ENCODE measurements around the gene NCKAP5. TPM values are rescaled to one million over a fixed set of nuclear protein-coding genes. Genes with fewer than 3 reads are reported as not detected.

Gene NCKAP5
- total RNA-seq, 4 donors from 2014 or later, result 0.03 to 0.55 (median 0.33) TPM

- TF ChIP-seq CTCF (IDR thresholded peaks at IDR 0.05 in 4 of 5, conservative IDR thresholded peaks at IDR 0.05 in 1 of 5) (no peak), POLR2A (IDR thresholded peaks at IDR 0.05) (no peak)
- Histone ChIP-seq H3K36me3 (no peaks in the 10 kb centered on the region), H3K27me3 (no peaks in the 10 kb centered on the region), H3K4me3 (no peak overlapping the region), H3K9me3 (no peaks in the 10 kb centered on the region), H3K4me1 (peaks cover 6 to 8% of the 10 kb centered on the region in 2 donors), H3K27ac (no peak overlapping the region)
- ATAC-seq (no peak), DNase-seq (no peak)
- intact Hi-C loops (cut with DNase I; ENCODE audit: low total_unique reads) (no loop called here), in situ Hi-C loops (cut with MboI; ENCODE audit: low sequenced_read_pairs in 4 of 4) (no loop called here)
These were observed 320.0 kb downstream of the NCKAP5 start for GRCh38 chr2:133248264-133248663.

GRCh38 chr2:133247631-133248030 is 320.6 kb downstream of the NCKAP5 start:
- in situ Hi-C loops (cut with MboI; ENCODE audit: low sequenced_read_pairs in 4 of 4) (no loop called here), intact Hi-C loops (cut with DNase I; ENCODE audit: low total_unique reads) (no loop called here)
- H3K4me1 ChIP-seq, result peaks cover 6 to 8% of the 10 kb centered on the region in 2 donors
- H3K27me3 ChIP-seq, result no peaks in the 10 kb centered on the region
- H3K9me3 ChIP-seq, result no peaks in the 10 kb centered on the region
- ATAC-seq (no peak), DNase-seq (no peak)
- H3K4me3 ChIP-seq, result no peak overlapping the region
- no peaks in the 10 kb centered on the region for H3K36me3 ChIP-seq
- H3K27ac ChIP-seq, result no peak overlapping the region
- TF ChIP-seq CTCF (IDR thresholded peaks at IDR 0.05 in 4 of 5, conservative IDR thresholded peaks at IDR 0.05 in 1 of 5) (no peak), POLR2A (IDR thresholded peaks at IDR 0.05) (no peak)

- no peak for TF ChIP-seq POLR2A (IDR thresholded peaks at IDR 0.05)
- no peak for TF ChIP-seq CTCF (IDR thresholded peaks at IDR 0.05 in 4 of 5, conservative IDR thresholded peaks at IDR 0.05 in 1 of 5)
- no peak for DNase-seq
- ATAC-seq, result no peak
- H3K4me1 ChIP-seq, result no peaks in the 10 kb centered on the region
- in situ Hi-C loops (cut with MboI; ENCODE audit: low sequenced_read_pairs in 4 of 4), result no loop called here
- intact Hi-C loops (cut with DNase I; ENCODE audit: low total_unique reads), result no loop called here
- no peak overlapping the region for H3K27ac ChIP-seq
- no peaks in the 10 kb centered on the region for H3K36me3 ChIP-seq
- no peak overlapping the region for H3K4me3 ChIP-seq
- no peaks in the 10 kb centered on the region for H3K9me3 ChIP-seq
- no peaks in the 10 kb centered on the region for H3K27me3 ChIP-seq
These were observed 327.1 kb downstream of the NCKAP5 start for GRCh38 chr2:133241224-133241571.

GRCh38 chr2:133240491-133241223 is 327.6 kb downstream of the NCKAP5 start:
- no peaks in the 10 kb centered on the region for H3K9me3 ChIP-seq
- DNase-seq, result no peak
- ATAC-seq, result no peak
- TF ChIP-seq POLR2A (IDR thresholded peaks at IDR 0.05), result no peak
- no peak for TF ChIP-seq CTCF (IDR thresholded peaks at IDR 0.05 in 4 of 5, conservative IDR thresholded peaks at IDR 0.05 in 1 of 5)
- no peaks in the 10 kb centered on the region for H3K36me3 ChIP-seq
- H3K27me3 ChIP-seq, result no peaks in the 10 kb centered on the region
- no peak overlapping the region for H3K4me3 ChIP-seq
- no peaks in the 10 kb centered on the region for H3K4me1 ChIP-seq
- in situ Hi-C loops (cut with MboI; ENCODE audit: low sequenced_read_pairs in 4 of 4), result no loop called here
- intact Hi-C loops (cut with DNase I; ENCODE audit: low total_unique reads), result no loop called here
- H3K27ac ChIP-seq, result no peak overlapping the region

- in situ Hi-C loops (cut with MboI; ENCODE audit: low sequenced_read_pairs in 4 of 4), result no loop called here
- no peak overlapping the region for H3K27ac ChIP-seq
- intact Hi-C loops (cut with DNase I; ENCODE audit: low total_unique reads), result no loop called here
- no peak overlapping the region for H3K4me3 ChIP-seq
- no peaks in the 10 kb centered on the region for H3K4me1 ChIP-seq
- H3K36me3 ChIP-seq, result no peaks in the 10 kb centered on the region
- H3K27me3 ChIP-seq, result no peaks in the 10 kb centered on the region
- no peak for ATAC-seq
- no peak for TF ChIP-seq CTCF (IDR thresholded peaks at IDR 0.05 in 4 of 5, conservative IDR thresholded peaks at IDR 0.05 in 1 of 5)
- no peak for TF ChIP-seq POLR2A (IDR thresholded peaks at IDR 0.05)
- no peaks in the 10 kb centered on the region for H3K9me3 ChIP-seq
- DNase-seq, result no peak
These were observed 332.3 kb downstream of the NCKAP5 start for GRCh38 chr2:133235968-133236367.
